Measurements from ENCODE around the gene MAB21L4.

MAB21L4 gene

DNA sequence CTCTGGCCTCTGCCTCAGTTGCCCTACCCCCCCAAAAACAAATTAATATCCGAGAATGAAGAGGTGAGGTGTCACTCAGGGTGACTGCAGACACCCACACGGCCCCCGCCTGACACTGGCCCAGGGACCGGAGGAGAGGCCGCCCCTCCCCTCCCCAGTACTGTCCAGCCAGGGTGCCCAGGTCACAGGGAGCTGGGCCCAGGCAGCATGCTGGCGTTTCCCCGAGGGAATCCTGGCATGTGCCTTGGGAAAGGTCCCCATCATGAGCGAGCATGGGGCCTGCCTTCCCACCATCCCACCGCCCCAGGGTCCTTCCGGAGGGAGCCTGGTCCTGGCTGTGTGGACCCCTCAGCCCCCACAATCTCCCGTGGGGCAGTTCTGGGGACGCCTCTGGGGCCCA is 3.0 kb downstream of the MAB21L4 start:
- DNase-seq, result no peak

DNA sequence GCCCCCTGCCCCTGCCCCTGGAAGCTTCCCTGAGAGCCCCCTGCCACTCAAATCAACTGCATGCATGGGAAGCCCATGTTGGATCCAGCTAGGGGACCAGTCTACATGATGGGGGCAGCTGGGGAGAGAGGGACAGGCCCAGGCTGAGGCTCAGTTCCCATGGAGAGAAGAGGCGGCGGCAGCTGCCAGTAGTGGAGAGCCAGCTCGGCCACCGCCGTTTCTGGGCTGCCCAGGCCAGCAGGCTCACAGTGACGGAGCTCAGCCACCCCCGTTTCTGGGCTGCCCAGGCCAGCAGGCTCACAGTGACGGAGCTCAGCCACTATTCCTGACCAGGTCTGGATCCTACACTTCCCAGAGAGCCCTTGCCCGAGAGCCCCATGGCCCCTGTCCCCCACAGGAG is 3.6 kb downstream of the MAB21L4 start:
- DNase-seq, result no peak

DNA sequence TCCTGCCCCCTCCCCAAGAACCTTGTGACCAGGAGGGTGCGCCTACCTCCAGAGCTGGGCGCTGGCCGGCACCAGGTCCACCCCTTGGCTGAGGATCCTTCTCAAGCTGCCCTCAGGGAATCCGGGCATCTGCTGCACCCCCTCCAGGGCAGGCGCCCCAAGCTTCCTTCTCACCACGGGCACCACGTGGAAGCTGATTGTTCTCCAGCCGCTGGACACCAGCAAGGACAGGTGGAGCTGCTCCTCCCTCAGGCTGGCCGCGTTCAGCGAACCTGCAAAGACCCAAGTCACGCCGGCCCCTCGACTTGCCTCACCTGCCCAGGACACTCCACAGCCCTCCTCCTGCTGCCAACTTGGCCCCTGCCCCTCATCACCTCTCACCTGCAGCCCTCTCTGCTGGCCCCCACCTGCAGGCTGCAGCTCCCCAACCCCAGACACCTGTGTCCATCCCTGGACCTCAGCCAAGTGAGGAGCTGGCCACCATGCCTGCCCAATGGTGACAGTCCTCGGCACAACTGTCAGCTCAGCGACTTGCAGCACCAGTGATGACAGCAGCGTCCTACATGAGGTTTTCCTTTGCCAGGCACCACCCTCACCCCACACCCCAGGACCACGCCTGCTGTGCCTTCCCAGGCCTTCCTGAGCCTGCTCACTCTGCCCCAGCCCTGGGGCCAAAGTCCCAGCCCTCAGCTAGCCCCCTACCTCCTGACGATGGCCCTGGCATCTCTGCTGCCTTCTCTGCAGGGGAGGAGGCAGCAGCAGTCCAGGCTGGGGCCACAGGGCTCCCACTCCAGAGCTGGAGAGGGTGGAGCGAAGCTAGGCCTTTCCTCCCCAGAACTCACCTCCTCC is 4.2 kb downstream of the MAB21L4 start:
- no peak for DNase-seq

DNA sequence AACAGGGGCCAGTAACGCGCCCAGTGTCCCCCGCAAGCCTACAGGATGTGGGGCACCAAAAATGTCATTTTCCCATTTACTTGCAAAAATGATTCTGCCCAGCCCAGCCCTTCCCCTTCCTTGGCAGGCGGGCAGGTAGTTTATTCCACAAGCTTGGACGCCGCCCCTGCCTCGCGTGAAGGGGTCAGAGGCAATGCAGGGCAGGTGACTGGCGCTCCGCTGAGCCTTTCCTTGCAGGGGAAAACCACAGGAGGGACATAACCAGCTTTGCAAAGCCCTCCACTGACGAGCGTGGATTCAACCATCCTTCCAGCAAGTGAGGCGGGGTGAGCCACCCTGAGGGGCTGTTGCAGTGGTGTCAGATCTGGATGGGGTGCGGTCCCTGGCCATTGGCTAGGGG is 5.3 kb downstream of the MAB21L4 start:
- no peak for DNase-seq

DNA sequence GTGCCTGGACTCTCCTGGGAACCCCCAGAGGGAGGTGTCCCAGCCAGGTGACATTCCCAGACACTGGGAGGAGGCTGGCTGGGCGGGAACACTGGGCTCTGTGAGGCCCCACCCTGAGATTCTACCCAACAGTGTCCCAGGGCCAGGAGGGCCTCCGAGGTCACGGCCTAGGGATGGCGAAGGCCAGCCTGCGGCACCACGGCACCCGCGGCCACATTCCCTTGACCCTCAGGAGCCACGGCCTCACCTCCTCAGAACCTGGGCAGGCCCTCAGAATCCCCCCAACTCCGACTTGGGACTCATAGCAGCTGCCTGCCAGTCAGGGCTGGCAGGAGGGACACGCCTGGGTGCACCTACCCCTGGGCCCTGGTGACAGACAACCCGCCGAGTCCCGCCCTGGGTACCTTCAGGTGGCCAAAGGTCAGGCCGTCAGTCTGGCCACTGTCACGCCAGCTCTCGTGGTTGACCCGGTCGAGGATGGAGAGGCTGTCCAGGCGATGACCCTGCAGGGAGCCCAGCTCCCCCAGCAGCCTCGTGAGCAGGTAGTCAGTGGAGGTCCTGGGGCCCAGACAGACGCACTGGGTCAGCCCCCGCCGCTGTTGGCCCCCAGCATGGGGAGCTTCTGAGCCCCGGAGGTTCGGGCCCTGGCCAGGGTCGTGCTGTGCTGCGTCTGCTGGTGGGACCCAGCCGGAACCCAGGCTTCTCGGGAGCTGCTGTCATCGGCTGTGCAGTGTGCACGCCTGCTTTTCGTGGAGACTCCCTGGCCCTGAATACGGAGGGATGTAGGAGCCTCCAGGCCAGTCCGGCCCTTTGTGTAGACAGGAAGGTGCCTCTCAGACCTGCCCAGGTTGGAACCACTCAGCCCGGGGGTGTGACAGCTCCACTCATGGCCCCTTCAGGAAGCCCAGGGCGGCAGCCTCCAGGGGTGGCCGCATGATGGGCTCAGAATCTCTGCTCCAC is 6.1 kb downstream of the MAB21L4 start:
- DNase-seq, result no peak

DNA sequence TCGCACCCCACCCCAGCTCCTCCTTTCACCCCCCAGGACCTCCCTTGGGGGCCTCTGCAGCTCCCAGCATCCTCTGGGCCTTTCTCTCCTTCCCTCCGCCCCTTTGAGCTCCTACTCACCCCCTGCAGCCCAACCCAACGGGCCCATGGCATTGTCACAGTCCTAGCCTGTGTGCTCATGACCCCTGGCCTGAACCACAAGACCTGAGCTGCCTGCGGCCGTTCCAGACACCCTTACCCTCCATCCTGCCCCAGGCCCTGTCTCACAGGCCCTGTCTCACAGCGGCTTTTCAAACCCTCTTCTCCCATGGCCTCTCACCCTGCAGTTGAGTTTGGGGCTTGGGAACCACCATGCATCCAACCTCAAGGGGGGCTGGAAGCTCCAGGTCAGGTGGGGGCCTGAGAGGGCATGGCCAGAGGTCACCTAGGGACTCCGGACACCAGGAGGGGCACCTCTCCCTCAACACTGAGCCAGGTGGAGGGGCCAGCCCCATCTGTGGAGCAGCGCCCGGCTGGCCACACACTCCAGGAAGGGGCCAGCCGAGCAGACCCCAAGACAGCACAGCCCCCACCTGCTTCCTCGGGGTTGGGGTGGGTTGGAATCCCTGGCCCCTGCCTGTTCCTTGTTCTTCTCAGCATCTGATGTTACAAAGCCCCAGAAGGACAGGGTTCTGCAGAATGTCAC is 6.9 kb downstream of the MAB21L4 start:
- DNase-seq, result no peak

DNA sequence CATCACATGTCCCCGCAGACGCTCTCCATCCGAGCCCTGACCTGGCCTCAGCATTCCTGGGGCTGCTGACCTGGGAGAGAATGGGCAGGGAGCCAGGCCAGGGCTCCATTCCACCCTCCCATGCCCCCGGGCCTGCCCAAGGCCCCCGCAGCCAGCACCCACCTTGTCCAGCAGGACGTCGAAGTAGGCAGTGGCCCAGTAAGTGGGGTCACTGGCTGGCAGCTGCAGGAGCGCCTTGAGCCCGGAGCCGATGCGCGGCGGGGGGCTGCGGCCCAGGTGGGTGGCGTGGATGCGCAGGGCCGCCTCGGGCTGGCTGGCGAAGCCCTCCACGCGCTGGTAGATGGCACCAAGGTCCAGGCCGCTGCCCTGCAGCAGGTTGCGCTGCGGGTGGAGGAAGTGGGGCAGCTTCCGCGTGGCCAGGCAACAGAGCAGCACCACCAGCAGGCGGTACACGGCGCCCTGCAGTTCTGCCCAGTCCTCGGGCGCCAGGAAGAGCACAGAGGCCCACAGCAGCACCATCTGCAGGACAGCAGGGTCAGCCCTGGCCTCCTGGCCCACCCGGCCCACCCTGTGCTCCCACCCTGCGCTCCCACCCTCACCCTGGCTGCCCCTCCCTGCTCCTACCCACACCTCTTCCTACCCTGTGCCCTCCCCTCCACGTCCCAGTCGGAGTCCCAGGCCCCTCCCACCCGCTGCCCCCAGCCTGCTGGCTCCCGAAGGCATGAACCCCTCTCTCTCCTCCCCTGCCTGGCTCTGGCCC is 7.6 kb downstream of the MAB21L4 start:
- no peak for DNase-seq

DNA sequence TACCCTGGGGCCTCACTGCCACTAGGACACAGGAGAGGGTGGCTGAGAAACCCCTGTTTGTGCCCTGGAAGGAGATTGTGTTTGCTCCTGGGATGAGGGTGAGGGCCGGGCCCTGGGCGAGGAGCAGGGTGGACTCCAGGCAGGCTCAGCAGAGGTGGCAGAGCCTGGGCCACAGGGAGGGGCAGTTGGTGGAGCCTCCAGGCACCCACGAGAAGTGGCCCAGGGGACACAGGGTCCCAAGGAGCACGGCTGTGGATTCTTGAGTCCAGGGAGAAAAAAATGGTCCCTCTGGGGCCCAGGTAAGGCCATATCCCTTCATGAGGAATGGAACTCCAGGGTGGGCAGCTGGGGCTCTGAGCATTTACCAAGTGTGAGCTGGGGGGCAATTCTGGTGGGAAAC is 8.3 kb downstream of the MAB21L4 start:
- DNase-seq, result no peak

DNA sequence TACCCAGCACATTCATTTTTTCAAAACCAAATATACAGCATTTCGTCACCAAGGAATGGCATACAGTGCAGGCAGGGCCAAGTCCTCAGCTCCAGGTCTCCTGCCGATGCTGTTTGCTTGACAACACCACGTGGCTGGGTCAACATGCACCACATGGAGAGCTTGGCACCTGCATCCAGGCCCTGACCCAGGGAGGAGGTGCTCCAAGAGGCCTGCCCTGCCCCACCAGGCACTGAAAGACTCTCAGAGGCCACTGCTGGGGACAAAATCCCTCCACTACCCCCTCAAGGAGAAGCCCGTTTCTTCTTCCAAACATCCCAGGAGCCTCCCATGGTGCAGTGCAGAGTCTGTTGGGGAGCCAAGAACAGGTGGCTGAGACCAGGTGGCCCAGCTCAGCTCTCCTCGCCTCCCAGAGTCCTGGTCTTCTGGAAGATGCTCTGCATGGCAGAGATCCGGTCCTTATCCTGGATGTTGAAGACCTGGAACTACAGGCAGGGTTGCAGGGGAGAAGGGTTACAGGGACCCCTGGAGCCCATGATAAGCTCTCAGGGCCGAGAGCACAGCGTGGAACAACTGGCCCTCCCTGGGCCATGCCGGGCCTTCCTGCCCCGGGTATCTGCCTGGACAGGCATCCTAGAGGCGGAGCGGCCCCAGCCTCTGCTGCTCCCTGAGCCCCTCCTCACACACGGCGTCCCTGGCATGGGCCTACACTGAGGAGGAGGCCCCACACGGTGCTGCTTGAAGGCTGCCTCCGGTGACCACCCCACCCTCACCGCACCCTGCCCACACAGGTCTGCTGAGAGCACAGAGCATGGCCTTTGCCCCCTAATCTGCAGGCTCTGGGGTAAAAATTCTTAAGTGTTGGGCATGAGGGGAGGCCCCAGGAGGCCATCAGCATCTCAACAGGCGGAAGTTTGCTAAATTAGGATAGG is 9.0 kb downstream of the MAB21L4 start:
- no peak for DNase-seq

DNA sequence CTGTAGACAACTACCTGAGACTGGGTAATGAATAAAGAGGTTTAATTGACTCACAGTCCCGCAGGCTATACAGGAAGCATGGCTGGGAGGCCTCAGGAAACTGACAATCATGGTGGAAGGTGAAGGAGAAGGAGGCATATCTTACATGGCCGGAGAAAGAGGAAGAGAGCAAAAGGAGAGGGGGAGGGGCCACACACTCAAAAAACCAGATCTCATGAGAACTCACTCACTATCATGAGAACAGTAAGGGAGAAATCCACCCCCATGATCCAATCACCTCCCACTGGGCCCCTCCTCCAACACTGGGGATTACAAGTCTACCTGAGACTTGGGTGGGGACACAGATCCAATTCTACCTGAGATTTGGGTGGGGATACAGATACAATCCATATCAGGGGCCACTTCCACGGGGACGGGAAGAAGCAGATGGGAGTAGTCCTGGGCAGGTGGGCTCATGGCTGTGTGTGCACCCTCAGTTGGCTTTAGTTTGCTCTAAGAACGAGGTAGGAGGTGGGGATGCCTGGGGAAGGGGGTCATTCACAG is 9.9 kb downstream of the MAB21L4 start:
- DNase-seq, result no peak

DNA sequence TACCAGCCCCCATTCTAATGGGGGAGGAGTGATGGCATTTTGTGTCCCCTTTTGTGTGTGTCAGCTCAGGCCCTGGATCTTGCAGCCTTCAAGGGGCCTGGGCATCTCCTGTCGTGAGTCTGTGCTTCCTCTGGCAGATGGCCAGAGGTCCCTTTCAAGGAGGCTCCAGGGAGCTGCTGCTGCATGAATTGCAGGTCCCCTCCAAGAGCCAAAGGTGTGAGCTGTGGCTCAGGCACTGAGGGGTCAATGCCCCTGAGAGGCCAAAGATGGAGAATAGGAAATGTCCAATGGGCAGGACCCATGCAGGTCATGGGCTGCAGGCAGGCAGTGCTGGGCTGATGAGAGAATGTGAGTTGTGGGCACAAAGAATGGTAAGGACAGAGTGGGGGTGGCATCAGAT is 10.4 kb downstream of the MAB21L4 start:
- DNase-seq, result no peak

DNA sequence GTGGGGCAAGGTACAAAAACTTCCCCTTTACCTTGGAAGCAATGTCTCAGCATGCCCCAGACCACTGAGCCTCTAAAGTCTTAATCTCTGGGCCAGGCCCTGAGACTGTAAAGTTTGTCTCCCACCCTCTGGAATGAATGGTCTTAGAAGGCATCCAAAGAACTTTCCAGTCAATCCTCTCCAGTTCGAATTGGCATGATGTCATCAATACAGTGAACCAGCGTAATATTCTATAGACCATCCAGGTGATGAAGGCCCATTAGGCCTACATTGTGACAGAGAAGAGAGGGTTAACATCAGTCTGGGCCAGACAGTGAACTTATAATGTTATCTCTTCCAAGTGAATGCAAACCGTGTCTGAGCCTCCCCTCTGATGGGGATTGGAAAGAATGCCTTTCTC is 11.2 kb downstream of the MAB21L4 start:
- DNase-seq, result no peak

DNA sequence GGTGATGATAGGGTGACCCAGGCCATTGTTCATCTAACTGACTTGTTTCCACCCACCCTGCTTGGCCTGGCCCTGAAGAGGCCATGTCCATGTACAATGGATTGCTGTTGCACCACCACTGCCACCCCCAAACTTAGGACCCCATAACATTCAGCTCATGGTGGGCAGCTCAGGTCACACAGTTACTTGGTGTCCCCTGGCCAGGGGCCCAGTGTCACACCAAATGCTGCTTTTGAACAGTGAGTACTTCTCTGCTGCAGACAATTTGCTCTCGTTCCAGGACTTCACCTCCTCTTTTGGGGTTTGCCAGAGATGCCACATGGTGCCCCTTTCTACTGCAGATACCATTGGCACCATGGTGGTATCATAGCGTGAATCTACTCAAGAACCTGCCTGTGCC is 11.7 kb downstream of the MAB21L4 start:
- no peak for DNase-seq

DNA sequence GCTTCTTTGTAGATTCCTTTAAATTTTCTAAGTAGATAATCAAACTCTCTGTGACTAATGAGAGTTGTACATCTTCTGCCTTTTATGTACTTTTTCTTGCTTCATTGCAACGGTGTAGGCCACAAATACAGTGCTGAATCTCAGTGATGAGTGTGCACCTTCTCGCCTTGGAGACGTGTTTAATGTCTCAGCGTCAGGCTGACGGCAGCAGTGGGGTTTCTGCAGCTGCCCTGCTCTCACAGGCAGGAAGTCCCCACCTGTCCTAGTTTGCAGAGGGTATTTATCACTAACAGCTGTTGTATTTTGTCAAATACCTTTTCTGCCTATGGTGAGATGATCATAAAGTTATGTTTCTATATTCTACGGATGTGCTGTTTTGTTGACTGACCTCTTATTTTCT is 14.0 kb downstream of the MAB21L4 start:
- DNase-seq, result no peak

DNA sequence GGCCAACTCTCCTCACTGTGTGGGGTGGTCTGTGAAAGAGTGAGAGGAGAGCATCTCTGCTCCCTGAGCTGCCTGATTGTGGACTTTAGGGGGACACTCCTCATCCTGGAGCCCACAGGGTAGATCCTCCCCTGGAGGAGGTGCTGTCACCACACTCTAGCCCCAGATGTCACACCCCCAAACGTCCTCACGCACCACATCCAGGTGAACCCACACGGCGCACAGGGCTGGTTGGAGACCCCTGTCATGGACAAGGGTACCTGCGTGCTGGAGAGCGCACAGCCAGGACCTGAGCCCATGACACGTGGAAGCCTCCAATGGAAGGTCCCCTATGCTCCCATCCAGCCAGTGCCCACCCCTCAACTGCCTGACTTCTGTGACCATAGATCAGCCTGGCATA is 16.9 kb downstream of the MAB21L4 start:
- DNase-seq, result no peak

DNA sequence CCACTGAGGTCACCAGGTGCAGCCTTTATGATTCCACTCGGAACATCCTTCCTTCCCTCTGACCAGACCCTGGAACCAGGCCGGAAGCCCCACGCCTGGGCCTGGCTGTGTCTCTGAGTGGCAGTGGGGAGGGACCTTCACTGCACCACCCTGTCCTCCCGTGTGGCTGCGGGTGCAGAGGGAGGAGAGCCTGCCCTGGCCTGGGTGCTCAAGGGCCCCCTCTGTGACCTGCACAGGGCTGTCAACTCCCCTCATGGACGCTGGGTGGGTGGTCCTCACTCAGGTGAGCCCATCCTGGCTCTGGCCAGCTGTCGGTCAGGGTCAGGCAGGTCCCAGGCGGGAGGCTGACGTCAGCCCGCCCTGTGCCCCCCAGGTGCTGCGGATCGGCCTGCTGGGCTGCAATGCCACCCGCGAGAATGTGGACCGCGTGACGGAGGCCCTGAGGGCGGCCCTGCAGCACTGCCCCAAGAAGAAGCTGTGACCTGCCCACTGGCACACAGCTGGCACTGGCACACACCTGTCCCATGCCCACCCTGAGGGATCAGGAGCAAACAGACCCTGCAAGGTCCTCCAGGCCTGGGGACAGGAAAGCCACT is 17.5 kb downstream of the MAB21L4 start:
- DNase-seq, result no peak

DNA sequence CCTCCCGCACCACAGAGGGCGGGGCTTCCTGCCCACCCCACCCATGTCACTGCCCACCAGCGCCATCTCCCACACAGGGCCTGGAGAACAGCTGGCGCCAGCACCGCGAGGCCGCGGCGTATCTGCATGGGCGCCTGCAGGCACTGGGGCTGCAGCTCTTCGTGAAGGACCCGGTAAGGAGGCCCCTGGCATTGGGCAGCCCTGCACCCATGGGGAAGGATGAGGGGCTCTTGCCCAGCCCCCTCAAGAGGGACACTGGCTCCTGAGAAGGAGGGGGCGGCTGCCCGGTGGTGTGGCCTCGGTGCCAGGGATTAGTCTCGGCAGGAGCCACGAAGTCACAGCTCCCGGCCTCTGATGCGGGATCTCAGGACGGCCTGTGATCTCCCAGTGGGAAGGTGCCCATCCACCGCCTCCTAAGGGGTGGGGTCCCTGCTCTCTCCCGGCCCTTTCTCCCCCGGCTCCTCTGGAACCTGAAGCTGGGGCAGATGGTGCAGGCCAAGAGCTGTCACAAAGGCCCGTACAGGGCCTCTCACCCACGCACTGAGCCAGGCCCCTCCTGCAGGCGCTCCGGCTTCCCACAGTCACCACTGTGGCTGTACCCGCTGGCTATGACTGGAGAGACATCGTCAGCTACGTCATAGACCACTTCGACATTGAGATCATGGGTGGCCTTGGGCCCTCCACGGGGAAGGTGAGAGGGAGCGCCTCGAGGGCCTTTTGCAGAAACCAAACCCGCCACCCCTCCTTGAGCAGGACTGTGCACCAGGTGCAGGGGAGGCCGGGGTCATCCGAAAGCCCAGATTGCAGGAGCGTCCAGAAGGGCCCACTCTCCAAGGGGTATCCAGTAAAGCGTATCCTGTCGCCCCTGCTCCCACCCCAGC is 18.3 kb downstream of the MAB21L4 start:
- no peak for DNase-seq

DNA sequence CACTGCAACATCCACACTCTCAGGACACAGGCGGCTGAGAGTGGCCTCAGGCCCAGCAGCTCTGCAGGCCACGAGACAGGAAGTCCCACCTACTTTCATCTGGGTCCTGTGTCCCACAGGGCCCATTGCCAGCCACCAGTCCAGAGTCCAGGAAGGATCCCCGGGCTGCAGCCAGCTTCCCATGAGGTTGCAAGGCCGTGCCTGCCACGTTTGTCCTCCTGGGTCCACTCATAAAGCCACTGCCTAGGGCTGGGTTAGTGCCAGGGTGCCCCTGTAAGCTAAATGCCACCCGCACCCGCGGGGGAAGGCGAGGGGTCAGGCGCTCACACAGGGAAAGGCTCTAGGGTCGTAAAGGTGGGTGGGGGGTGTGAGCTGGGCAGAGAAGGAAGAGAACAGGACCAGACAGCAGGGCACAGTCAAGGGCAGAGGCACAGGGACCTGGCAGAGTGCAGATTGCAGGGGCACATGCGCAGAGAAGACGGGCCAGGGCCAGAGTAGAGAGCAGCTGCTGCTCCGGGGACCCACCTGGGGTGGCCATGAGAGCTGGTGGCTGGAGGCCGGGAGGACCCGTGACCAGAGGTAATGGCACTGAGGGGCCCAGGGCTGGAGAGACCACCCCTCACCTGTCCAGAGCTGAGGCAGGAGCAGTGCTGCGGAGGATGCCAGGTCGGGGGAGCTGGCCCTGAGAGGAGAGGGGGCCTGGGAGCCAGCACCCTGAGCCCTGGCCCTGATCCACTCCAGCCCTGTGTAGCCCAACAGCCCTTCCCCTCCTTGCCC is 19.3 kb downstream of the MAB21L4 start:
- DNase-seq, result no peak

DNA sequence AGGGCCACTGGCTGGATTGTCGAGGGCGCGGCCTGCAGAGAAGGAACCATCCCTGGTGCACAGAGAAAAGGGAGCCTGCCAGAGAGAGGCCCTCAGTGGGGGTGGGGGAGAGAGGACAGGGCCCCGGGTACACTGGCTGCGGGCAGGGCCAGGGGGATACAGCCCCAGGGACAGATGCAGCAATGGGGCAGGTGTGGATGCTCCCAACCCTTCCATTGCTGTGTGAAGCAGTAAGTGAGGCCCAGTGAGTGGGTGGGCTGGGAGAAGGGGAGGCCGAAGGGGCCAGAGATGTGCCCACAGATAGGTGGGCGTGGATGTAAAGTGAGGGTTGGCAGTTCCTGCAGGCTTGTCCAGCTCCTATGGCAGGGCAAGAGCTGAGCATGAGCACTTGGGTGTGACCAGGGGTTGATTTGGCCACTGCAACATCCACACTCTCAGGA is 19.9 kb downstream of the MAB21L4 start:
- no peak for DNase-seq
